ENCODE data around the gene SIK2. TPM values are rescaled to one million over a fixed set of nuclear protein-coding genes. Genes with fewer than 3 reads are reported as not detected.

SIK2 gene
- total and polyA plus RNA-seq, 2 donors from 2014 or later, result 6.4 to 40.1 TPM

- H3K9ac ChIP-seq (ENCODE audit: low read length in 3 of 3), result peak overlapping the region in 1 of 3 donors; percentile 21
- no peaks in the 10 kb centered on the region for H3K27me3 ChIP-seq (ENCODE audit: control insufficient read depth, insufficient read depth, low read length)
- peaks cover 12 to 56% (median 43%) of the 10 kb centered on the region in 3 donors for H3K4me1 ChIP-seq (ENCODE audit: control insufficient read depth in 2 of 3, insufficient read depth in 2 of 3, low read depth in 1 of 3, low read length in 3 of 3)
- DNase-seq (peak; percentile 72 to 84 (median 74)), FAIRE-seq (no peak)
- intact Hi-C loops (cut with DNase I), result no loop called here
- no peak for TF ChIP-seq CTCF (IDR thresholded peaks at IDR 0.05; ENCODE audit: borderline replicate concordance, extremely low read depth, insufficient read depth)
- no peak overlapping the region for H3K4me3 ChIP-seq (ENCODE audit: low read length in 3 of 3)
- H3K27ac ChIP-seq (ENCODE audit: low read depth in 2 of 2, low read length in 2 of 2), result peak overlapping the region; percentile 68 to 98
- H3K9me3 ChIP-seq (ENCODE audit: control insufficient read depth in 2 of 3, insufficient read depth in 1 of 3, low read length in 3 of 3), result no peaks in the 10 kb centered on the region
- H3K36me3 ChIP-seq (ENCODE audit: control insufficient read depth in 2 of 3, insufficient read depth in 3 of 3, low read length in 3 of 3), result peaks cover 0 to 12% (median 8%) of the 10 kb centered on the region in 3 donors
Observed at GRCh38 chr11:111730871-111731591, 128.8 kb downstream of the SIK2 start.

GRCh38 chr11:111731821-111732220 is 129.6 kb downstream of the SIK2 start:
- intact Hi-C loops (cut with DNase I), result no loop called here
- Histone ChIP-seq H3K27ac (ENCODE audit: low read depth in 2 of 2, low read length in 2 of 2) (peak overlapping the region; percentile 68 to 98), H3K9ac (ENCODE audit: low read length in 3 of 3) (peak overlapping the region in 1 of 3 donors; percentile 44), H3K4me3 (ENCODE audit: low read length in 3 of 3) (no peak overlapping the region), H3K9me3 (ENCODE audit: control insufficient read depth in 2 of 3, insufficient read depth in 1 of 3, low read length in 3 of 3) (no peaks in the 10 kb centered on the region), H3K4me1 (ENCODE audit: control insufficient read depth in 2 of 3, insufficient read depth in 2 of 3, low read depth in 1 of 3, low read length in 3 of 3) (peaks cover 17 to 64% (median 51%) of the 10 kb centered on the region in 3 donors), H3K36me3 (ENCODE audit: control insufficient read depth in 2 of 3, insufficient read depth in 3 of 3, low read length in 3 of 3) (peaks cover 0 to 6% (median under 1%) of the 10 kb centered on the region in 3 donors), H3K27me3 (ENCODE audit: control insufficient read depth, insufficient read depth, low read length) (no peaks in the 10 kb centered on the region)
- no peak for FAIRE-seq
- DNase-seq, result no peak
- no peak for TF ChIP-seq CTCF (IDR thresholded peaks at IDR 0.05; ENCODE audit: borderline replicate concordance, extremely low read depth, insufficient read depth)

- intact Hi-C loops (cut with DNase I), result no loop called here
- Histone ChIP-seq H3K9me3 (ENCODE audit: control insufficient read depth in 2 of 3, insufficient read depth in 1 of 3, low read length in 3 of 3) (no peaks in the 10 kb centered on the region), H3K27me3 (ENCODE audit: control insufficient read depth, insufficient read depth, low read length) (no peaks in the 10 kb centered on the region), H3K4me1 (ENCODE audit: control insufficient read depth in 2 of 3, insufficient read depth in 2 of 3, low read depth in 1 of 3, low read length in 3 of 3) (peaks cover 17 to 76% (median 63%) of the 10 kb centered on the region in 3 donors), H3K36me3 (ENCODE audit: control insufficient read depth in 2 of 3, insufficient read depth in 3 of 3, low read length in 3 of 3) (no peaks in the 10 kb centered on the region), H3K4me3 (ENCODE audit: low read length in 3 of 3) (no peak overlapping the region), H3K27ac (ENCODE audit: low read depth in 2 of 2, low read length in 2 of 2) (peak overlapping the region; percentile 97 to 98), H3K9ac (ENCODE audit: low read length in 3 of 3) (peak overlapping the region in 2 of 3 donors; percentile 20 to 53)
- FAIRE-seq, result no peak
- no peak for TF ChIP-seq CTCF (IDR thresholded peaks at IDR 0.05; ENCODE audit: borderline replicate concordance, extremely low read depth, insufficient read depth)
- DNase-seq, result peak in 2 of 5 donors; percentile 24 to 78
Observed at GRCh38 chr11:111733016-111733415, 130.8 kb downstream of the SIK2 start.

All from kidney (tissue), 14 donors.